GM19452 (cell line): ENCODE data around the gene AVEN.
"Not testable (repeated sequence)": the region's sequence is repeated elsewhere in the genome, so short reads cannot be mapped to it uniquely, and the experiment has no call there.

ENCODE experiments used
- ATAC-seq: cut with Tn5 transposase; IDR thresholded peaks from one replicate; pipeline ENCODE4 v1.9.1; 2021; ENCODE audit not compliant: unreplicated experiment

Gene AVEN, protein sequence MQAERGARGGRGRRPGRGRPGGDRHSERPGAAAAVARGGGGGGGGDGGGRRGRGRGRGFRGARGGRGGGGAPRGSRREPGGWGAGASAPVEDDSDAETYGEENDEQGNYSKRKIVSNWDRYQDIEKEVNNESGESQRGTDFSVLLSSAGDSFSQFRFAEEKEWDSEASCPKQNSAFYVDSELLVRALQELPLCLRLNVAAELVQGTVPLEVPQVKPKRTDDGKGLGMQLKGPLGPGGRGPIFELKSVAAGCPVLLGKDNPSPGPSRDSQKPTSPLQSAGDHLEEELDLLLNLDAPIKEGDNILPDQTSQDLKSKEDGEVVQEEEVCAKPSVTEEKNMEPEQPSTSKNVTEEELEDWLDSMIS

DNA sequence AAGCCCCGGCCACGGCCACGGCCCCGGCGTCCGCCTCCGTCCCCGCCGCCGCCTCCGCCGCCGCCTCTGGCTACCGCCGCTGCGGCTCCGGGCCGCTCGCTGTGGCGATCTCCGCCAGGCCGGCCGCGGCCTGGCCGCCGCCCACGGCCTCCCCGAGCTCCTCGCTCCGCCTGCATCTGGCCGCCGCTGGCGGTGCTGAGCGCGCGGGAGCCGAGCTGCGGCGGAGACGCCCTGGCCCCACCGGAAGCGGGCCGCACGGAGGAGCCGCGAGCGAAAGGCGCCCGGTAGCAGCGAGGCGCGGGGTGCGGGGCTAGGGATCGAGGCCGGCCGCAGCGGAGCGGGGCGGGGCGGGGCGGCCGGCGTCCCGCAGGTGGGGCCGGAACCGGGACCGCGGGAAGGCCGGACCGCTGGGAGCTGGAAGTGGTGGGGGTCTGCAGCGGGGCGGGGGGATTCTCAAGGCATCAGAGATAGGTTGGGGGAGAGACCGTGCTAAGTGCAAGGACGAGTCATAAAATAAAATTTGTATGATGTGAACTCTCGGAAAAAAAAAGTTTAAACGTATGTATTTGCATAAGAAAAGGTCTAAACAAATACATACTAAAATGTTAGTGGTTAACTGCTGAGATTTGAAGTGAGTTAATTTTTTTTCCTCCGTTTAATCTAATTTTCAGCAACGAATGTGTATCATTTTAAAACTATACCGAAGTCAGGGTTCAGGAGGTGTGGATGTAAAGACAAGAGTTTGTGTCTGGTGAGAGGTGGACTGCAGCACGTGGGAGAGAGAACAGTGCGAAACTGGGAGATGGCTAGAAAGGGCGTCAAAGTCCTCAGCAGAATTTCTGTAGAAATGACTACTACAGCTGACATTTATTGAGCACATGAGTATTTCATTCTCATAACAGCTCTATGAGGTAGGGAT is at the start of gene AVEN:
Gene AVEN (minus strand): TSS at position 334 of the 919 bp plus-strand sequence. CDS start 158 bp downstream, at position 176.
- peak; percentile 52 for ATAC-seq

DNA sequence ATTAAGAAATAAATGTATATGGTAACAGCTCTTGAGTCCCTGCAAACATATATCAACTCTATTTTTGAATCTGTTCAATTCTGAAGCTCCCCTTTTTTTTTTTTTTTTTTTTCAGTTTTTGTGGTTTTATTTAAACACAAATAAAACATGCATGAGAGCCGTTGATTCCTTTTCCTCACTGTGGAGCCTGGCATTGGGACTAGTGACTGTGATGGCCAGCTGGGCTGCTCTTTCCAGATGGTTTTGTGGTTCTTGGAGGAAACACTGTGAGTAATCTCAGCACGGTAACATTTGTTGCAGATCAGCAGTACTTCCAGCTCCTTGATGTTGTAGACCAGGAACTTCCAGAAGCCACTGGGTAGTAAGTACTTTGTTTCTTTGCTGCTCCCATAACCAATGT is 46.7 kb upstream of the AVEN start:
- ATAC-seq, result no peak

DNA sequence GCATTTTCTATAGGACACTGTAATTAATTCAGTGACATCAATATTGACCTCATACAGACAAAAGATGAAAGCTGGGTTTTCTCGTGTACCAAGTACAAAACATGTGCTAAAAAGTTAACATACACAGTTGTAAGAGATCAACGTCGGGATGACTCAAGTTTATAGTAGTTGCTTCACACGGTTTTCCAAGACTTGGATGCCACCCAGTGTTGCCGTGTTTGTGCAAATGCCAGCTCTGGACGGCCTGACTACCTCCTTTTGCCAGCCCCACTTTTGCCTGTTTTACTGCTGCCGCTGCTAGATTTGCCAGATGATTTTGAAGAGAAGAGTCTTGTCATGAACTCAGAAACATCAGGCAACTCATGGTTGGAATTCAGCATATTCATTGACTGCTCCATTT is 45.1 kb upstream of the AVEN start:
- ATAC-seq, result no peak

DNA sequence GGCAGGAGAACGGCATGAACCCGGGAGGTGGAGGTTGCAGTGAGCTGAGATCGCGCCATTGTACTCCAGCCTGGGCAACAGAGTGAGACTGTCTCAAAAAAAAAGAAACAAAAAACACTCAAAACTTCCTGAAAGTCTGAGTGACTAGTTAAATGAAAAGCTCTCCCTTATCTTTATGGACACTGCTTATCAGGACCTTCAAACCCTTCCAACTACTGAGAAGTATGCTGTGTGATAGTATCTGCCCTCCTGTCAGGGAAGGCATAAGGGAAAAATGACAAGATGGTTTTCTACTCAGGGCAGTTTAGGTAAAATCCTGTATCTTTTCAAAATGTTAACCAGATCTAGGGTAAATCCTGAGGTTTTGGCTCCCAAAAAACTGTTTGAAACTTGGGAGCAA is 40.9 kb upstream of the AVEN start:
- ATAC-seq, result no peak

DNA sequence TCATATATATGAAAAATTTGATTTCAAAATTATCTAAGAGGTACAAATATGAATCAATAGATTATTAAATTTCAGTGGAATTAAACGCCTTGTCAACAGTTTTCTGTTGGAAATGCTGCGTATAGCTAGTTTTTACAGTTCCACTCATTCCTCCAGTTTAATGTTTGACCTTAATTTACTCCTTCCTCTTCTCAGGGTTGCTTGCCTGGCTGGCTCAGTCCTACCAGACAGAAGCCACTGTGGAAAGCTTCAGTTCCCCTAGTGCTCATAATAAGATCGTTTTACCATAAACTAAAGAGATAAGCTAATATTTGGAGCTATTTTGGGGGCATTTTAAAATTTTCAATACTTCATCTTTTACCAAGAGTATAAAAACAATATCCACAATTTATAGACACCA is 39.9 kb upstream of the AVEN start:
- ATAC-seq, result no peak

DNA sequence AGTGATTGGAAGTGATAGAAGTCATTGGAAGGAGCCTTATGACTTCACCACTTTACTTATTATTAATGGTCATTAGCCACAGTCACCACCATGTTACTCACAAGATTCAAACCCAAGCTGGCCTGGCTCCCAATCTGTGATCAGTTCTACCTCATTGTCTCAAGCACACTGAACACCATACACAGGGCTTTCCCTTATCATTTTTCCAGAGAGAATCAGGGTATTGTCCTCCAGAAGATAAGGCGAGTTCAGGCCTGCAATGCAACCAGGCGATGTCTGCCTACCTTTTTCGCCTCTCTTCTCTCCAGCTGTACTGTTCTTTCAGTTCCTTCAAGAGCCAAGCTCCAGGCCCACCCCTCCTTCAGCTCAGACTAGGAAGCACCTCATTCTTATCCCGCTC is 37.8 kb upstream of the AVEN start:
- ATAC-seq, result no peak

DNA sequence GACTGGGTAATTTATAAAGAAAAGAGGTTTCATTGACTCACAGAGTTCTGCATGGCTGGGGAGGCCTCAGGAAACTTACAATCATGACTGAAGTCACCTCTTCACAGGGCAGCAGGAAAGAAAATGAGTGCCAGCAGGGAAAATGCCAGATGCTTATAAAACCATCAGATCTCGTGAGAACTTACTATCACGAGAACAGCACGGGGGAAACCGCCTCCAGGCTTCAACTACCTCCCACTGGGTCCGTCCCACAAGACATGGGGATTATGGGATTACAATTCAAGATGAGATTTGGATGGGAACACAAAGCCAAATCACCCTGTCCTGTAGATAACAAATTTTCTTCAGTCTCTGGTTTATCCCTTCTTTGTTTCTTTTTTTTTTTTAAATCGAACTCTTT is 31.0 kb upstream of the AVEN start:
- no peak for ATAC-seq

DNA sequence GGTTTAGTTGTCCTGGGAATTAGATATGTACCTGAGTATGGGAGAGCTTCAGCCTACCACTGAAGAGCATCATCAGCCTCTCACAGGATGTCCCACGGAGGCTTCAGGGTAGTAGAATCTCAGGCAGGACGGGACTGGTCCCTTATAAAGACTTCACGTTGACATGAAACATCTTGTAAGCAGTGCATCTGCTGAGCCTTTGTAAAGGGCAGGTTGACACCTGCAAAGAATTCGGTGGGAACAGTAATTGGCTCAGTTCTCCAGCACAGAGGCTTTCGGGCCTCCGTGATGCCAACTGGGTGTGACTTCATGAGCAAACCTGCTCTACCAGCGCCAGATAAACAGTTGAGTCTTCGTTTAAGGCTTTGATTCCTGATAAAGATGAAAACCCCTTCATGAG is 26.9 kb upstream of the AVEN start:
- ATAC-seq, result no peak

DNA sequence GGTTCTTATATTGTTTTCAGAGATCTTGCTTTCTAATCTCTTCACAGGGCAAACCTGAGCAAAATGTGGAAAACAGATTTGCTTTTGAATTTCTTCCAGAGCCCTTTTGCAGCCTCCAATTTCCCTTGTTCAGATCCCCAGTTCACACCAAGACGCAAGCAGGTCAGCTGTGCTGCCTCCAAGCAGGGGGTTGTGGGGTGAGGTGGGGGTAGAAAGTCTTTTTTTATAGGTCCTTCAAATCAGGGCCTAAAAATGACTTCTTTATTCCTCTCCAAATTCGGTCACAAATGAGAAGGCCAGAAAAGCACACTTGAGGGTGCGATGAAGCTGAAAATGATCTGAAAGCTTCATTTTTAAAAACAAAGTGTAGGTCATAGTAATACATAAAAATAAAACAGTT is 26.3 kb upstream of the AVEN start:
- no peak for ATAC-seq

DNA sequence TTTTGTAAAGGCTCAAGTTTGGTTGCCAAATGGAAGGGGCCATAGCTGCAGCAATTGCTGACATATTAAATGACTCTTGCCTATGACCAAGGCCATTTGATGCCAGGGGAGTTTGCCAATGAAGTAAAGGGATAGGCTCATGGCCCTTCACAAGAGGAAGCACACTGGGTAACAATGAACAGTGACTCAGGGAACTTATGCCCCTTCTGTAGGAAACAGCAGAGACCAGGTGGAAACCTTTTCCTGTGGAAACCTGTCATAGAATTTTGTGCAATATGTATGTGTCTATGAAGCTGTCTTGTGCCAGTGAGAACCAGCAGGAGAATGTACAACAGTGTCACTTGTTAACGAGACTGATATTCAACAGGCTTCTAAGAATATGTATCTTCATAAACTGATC is 25.4 kb upstream of the AVEN start:
- ATAC-seq, result no peak

DNA sequence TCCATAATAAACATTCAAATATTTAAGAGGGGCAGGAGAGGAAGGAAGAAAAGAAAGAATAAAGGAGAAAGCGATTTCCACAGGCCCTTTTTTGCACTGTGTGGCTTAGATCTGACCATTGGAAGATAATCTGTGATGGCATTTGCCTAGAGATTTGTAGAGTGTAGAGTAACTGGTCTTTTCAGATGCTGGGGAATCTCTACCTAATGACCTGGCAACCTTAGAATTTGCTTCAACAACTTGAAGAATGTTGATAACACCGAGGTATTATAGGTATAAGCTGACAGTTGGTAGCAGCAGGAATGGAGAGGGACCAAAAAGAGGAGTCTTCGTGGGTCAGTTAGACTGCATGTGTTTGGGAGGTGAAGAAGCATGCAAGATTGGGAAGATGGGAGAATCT is 20.9 kb upstream of the AVEN start:
- ATAC-seq, result no peak

DNA sequence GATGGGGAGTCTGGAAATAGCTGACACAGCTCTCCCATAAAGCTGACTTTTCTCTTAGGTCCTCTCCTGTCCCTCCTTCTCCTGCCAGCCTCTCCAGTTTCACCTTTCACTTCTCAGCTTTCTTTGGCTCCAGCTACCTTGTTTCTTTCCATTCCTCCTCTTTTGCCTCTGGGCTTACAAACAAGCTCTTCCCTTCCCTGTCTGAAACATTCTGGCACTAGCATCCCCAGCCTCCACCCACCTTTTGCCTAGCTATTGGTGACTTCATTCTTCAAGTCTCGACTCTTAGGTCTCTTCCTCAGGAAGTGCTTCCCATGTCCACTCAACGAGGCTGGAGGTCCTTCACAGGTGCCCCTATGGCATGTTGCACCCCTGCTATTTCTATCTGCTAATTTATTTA is 20.5 kb upstream of the AVEN start:
- no peak for ATAC-seq

DNA sequence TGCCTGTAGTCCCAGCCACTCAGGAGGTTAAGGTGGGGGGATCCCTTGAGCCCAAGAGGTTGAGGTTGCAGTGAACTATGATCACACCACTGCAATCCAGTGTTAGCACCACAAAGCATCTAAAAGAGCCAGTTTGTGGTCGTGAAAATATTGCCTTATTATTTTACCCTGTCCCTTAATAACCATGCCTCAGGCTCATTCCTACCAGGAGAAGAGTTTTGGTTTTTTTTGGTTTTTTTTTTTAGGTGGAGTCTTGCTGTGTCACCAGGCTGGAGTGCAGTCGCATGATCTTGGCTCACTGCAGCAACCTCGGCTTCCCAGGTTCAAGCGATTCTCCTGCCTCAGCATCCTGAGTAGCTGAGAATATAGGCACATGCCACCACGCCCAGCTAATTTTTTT is 17.9 kb upstream of the AVEN start:
- no peak for ATAC-seq

DNA sequence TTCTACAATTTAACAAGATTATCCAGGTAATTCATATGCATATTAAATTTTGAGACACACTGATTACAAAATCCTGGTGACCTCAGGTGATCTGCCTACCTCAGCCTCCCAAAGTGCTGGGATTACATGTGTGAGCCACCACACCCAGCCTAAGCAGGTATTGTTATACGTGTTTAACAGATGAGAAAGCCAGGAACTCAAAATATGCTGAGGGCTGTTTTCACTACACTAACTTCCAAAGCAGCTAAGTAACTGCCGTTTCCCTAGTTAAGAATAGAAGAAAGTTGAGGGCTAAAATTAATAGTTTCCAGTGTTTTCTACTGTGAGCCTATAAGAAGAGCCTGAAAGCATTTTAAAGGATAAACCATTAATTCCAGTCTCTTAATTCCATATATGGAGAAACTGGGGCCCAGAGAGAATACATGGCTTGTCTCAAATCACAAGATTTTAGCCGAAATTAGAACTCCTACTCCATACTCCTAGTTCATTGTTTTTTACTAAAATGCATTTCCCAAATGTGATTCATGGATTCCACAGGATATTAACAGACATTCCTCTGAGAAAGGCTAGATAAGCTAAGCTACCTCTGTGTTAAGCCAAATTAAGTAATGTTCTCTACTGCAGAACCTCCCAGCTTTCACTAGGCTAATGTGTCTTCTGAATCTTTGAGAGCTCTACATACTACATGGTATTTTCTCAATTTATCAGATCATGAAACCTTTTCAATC is 17.0 kb upstream of the AVEN start:
- ATAC-seq, result no peak

DNA sequence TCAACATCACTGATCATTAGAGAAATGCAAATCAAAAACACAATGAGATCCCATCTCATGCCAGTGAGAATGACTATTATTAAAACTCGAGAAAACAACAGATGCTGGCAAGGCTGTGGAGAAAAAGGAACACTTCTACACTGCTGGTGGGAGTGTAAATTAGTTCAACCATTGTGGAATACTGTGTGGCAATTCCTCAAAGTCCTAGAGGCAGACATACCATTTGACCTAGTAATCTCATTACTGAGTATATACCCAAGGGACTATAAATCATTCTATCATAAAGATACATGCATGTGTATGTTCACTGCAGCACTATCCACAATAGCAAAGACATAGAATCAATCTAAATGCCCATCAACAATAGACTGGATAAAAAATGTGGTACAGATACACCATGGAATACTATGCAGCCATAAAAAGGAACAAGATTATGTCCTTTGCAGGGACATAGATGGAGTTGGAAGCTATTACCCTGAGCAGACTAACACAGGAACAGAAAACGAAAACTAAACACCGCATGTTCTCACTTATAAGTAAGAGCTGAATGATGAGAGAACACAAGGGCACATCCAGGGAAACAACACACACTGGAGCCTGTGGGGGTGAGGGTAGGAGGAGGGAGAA is 15.2 kb upstream of the AVEN start:
- ATAC-seq, result no peak

DNA sequence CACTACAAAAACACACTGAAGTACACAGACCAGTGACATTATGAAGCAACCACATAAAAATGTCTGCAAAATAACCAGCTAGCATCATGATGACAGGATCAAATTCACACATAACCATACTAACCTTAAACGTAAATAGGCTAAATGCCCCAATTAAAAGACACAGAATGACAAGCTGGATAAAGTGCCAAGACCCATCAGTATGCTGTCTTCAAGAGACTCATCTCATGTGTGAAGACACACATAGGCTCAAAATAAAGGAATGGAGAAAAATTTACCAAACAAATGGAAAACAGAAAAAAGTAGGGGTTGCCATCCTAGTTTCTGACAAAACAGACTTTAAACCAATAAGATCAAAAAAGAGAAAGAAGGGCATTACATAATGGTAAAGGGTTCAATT is 11.4 kb upstream of the AVEN start:
- ATAC-seq, result not testable (repeated sequence)

DNA sequence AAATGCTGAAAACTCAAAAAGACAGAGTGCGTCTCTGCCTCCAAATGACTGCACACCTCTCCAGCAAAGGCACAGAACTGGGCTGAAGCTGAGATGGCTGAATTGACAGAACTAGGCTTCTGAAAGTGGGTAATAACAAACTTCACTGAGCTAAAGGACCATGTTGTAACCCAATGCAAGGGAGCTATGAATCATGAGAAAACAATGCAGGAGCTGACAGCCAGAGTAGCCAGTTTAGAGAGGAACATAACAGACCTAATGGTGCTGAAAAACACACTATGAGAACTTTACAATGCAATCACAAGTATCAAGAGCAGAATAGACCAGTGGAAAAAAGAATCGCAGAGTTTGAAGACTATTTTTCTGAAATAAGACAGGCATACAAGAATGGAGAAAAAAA is 10.1 kb upstream of the AVEN start:
- no peak for ATAC-seq

DNA sequence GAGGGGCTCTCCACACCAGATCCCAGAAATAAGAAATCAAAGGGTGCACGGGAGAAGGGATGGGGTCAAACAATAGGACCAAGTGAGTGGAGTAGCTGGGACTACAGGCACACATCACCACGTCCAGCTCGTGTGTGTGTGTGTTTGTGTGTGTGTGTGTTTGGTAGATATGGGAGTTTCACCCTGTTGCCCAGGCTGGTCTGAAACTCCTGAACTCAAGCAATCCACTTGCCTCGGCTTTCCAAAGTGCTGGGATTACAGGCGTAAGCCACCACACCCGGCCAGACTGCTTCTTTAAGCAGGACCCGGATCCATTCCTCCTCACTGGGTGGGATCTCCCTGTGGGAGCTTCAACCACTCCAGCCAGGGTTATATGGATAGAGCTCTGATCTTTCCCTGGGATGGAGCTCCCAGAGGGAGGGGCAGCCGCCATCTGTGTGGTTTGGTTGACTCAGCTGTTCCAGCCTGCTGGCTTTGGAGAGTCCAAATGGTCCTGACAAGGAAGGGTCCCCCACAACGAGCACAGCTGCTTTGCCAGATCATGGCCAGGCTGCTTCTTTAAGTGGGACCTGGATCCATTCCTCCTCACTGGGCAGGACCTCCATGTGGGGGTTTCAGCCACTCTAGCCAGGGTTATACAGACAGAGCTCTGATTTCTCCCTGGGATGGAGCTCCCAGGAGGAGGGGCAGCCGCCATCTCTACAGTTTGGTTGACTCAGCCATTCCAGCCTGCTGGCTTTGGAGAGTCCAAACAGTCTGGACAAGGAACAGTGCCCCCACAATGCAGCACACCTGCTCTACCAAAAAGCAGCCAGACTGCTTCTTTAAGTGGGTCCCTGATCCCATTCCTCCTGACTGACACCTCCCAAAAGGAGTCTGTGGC is 9.1 kb upstream of the AVEN start:
- no peak for ATAC-seq

DNA sequence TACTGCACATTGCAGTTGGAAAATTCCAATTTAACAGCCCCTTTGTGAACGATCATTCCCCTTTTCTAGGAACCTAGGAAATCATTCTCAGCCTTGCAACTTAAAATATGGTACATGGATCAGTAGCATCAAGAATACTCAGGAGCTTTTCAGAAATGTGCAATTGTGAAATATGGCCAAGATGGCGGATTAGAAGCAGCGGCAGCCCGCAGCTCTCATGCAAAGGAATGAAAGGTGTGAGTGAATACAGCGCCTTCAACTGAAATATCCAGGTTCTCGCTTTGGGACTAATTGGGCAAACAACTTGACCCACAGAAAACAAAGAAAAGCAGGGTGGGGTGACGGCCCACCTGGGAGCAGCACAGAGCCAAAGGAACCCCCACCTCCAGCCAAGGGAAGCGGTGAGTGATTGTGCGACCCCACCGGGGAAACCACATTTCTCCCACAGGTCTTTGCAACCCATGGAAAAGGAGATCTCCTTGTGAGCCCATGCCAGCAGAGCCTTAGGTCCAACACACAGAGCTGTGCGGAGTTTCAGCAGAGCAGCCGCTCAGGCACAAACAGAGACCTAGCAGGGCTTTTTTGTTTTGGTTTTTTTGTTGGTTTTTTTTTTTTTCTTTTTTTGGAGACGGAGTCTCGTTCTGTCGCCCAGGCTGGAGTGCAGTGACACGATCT is 7.6 kb upstream of the AVEN start:
- ATAC-seq, result no peak

DNA sequence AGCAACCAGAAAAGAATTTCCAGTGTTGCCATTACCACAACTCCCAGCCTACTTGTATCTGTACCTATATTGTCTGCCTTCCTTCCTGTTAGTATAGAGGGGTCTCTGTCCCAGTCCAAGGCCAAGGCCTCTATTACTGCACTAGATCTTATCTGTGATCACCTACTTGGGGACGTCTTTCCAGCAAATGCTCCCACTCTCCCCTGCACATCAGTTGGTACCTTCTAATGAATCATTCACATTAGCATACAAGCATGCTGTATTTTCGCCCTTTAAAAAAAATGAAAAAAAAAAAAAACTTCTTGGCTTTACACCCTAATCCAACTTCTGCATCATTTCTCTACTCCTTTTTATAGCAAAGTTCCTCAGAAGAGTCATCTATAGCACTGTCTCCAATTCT is 4.8 kb upstream of the AVEN start:
- ATAC-seq, result no peak
